ENCODE measurements around the gene REPIN1.

REPIN1 gene

GRCh38 chr7:150397346-150398107 is 28.9 kb downstream of the REPIN1 start:
- DNase-seq: no peak

- no peak for DNase-seq
Observed at GRCh38 chr7:150398108-150398964, 29.7 kb downstream of the REPIN1 start.

GRCh38 chr7:150398965-150399320 is 30.3 kb downstream of the REPIN1 start:
- no peak for DNase-seq

GRCh38 chr7:150399421-150400007 is 30.9 kb downstream of the REPIN1 start:
- DNase-seq: no peak

- DNase-seq: no peak
Observed at GRCh38 chr7:150400008-150400787, 31.6 kb downstream of the REPIN1 start.

- DNase-seq: no peak
Observed at GRCh38 chr7:150400788-150401423, 32.3 kb downstream of the REPIN1 start.

GRCh38 chr7:150401424-150401790 is 32.8 kb downstream of the REPIN1 start:
- no peak for DNase-seq

GRCh38 chr7:150401861-150402631 is 33.4 kb downstream of the REPIN1 start:
- DNase-seq: no peak

GRCh38 chr7:150402671-150403321 is 34.2 kb downstream of the REPIN1 start:
- DNase-seq: no peak

- DNase-seq: no peak
Observed at GRCh38 chr7:150403376-150404171, 35.0 kb downstream of the REPIN1 start.

- DNase-seq: no peak
Observed at GRCh38 chr7:150404172-150404804, 35.7 kb downstream of the REPIN1 start.

GRCh38 chr7:150404805-150405583 is 36.4 kb downstream of the REPIN1 start:
- peak; percentile 37 for DNase-seq

GRCh38 chr7:150405584-150406311 is 37.1 kb downstream of the REPIN1 start:
- no peak for DNase-seq

GRCh38 chr7:150406312-150406566 is 37.6 kb downstream of the REPIN1 start:
- no peak for DNase-seq

GRCh38 chr7:150406567-150407421 is 38.2 kb downstream of the REPIN1 start:
- no peak for DNase-seq

GRCh38 chr7:150407588-150408392 is 39.2 kb downstream of the REPIN1 start:
- no peak for DNase-seq
